Ureter (tissue), 1 donor: ENCODE measurements around the gene CPSF4L. TPM values are rescaled to one million over a fixed set of nuclear protein-coding genes. Genes with fewer than 3 reads are reported as not detected.

Experiments
- DNase-seq: peaks from one replicate; pipeline ENCODE4 v3.0.0-alpha.2; 2020; ENCODE audit warnings: low spot score
- total RNA-seq: library from RNA; stranded (reverse); gene quantifications from one replicate; pipeline ENCODE4 v1.2.4, GENCODE V29; 2023
- donor health status: DM: yes; HTN: yes; CAD: no.

The CPSF4L gene
- total RNA-seq, 1 donor from 2014 or later: not detected

- no peak for DNase-seq
Observed at GRCh38 chr17:73203135-73203787, 58.4 kb downstream of the CPSF4L start.

DNA sequence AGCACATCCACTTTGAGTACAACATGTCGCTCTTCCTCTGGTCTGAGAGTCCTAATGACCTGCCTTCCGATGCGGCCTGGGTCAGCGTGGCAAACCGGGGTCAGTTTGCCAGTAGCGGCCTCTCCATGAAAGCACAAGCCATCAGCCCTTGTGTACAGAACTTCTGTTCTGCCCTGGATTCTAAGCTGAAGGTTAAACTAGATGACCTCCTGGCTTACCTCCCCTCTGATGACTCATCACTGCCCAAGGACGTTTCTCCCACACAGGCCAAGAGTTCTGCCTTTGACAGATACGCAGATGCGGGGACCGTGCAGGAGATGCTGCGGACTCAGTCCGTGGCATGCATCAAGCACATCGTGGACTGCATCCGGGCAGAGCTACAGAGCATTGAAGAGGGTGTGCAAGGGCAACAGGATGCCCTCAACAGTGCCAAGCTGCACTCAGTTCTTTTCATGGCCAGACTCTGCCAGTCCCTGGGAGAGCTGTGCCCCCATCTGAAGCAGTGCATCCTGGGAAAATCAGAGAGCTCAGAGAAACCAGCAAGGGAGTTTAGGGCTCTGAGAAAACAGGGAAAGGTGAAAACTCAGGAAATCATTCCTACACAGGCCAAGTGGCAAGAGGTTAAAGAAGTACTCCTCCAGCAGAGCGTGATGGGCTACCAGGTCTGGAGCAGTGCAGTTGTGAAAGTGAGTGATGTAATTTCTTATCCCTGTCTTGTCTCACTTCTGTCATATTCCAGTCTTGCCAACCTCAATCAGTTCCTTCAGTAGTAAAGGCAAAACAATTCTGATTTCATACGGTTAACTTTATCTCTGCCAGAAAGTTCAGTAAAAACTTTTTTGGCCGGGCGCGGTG lies 60.2 kb downstream of the CPSF4L start:
- DNase-seq: no peak

GRCh38 chr17:73200476-73200875 lies 61.2 kb downstream of the CPSF4L start:
- DNase-seq: no peak

GRCh38 chr17:73199751-73200317 lies 61.8 kb downstream of the CPSF4L start:
- DNase-seq: no peak

DNA sequence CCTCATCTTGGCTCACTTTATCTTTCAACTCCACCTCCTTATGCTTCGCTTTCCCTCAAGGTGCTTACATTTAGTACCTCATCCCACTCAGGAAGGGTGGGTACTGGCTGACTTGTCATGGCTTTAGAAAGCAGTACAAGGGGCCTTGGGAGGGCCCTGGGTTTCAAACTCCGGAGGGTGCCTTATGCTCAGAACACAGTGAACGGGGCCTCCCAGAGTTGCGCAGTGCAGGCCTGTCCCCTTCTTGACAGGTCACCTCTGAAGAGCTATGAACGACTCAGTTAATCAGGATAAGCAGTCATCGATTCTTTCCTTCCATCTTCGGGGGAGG lies 62.8 kb downstream of the CPSF4L start:
- no peak for DNase-seq

Other genes with a start within 250 kb of the CPSF4L start
- 60.3 TPM for gene SLC39A11, start 169.2 kb downstream of the CPSF4L start, total RNA-seq
- gene SSTR2, start 96.9 kb downstream of the CPSF4L start, total RNA-seq: 1.7 TPM
- 47.1 TPM for gene COG1, start 68.8 kb downstream of the CPSF4L start, total RNA-seq
- gene CDC42EP4, start 50.1 kb upstream of the CPSF4L start, total RNA-seq: 70.8 TPM